Heart left ventricle (tissue), 13 donors: Measurements from ENCODE around the gene CPA5.

Source experiments
- POLR2A ChIP-seq, 2 donors: fragments of 450-650 bp; IDR thresholded peaks; one replicate each; pipeline ENCODE4 v1.6.1; 2017; ENCODE audit warnings: antibody characterized with exemption in 2 of 2, mild to moderate bottlenecking in 2 of 2, moderate library complexity in 2 of 2
- TF ChIP-seq, protein P1 (sequence below), 12 donors: fragments of 200-600 bp; sonication (generic) in 4 of 12; IDR thresholded peaks; one replicate each; pipeline versions ENCODE4 v1.5.0 to v1.8.0; 2018 to 2022; ENCODE audit warnings: antibody characterized with exemption in 12 of 12, mild to moderate bottlenecking in 5 of 12
- donor health status: ischemic (EF 13 %, LVEDD 7.1; RV severe dilation, severe dysfunction).
- donor health status: DM: no; HTN: yes; CAD: no.
- donor health status: DM: no; HTN: no; CAD: no.
- donor health status: ischemic (EF 25% LVEDD 6.9; RV normal size, moderate dysfunction).
- donor health status: ischemic (EF 25% LVEDD 5.7; RV mildly dilated, moderate dysfunction).
- donor health status: ischemic (EF 35%, LVEDD 5.7; RV mildly dilated, moderate dysfunction).
- donor health status: nonischemic (EF 11% LVEDD 7.7; RV severe dilation, severe dysfunction).
- donor health status: DM: yes; HTN: yes; CAD: no.
- donor health status: PGD.
- donor health status: ischemic (EF 29% LVEDD 5.4; RV normal size, mild dysfunction).
- donor health status: nonischemic (EF 23%, LVEDD 6.1; RV moderate dilation, normal function).

DNA sequence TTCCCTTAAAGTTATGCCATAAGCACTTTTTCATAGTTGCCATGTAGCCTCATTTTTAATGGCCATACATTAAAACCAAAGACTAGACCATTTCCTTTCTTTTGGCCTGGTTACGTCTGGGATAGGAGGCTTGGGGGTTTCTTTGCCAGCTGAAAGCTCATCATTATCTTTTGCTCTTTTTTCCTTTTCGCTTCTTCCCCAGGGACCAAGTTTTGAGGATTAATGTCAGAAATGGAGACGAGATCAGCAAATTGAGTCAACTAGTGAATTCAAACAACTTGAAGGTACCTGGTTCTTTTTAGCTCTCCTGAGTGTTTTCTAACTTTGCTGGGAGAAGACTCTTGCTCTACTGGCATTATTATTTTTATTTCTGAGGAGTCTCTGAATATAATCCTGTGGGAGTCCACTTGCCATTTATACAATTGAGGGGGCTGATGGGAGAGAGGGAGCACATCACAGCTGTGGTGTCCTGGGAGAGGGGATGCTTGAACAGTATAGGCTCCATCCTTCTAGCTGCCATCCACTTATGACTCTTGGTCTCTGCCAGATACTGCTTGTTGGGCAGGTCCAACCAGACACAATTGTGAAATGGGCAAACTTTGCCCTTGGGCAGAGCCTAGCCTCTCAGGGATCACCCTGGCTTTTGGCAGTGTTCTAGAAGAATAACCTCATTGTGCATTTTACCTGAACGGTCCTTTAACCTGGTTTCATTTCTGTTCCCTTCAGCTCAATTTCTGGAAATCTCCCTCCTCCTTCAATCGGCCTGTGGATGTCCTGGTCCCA lies 45.9 kb upstream of the CPA5 start:
- TF ChIP-seq, protein P1, sequence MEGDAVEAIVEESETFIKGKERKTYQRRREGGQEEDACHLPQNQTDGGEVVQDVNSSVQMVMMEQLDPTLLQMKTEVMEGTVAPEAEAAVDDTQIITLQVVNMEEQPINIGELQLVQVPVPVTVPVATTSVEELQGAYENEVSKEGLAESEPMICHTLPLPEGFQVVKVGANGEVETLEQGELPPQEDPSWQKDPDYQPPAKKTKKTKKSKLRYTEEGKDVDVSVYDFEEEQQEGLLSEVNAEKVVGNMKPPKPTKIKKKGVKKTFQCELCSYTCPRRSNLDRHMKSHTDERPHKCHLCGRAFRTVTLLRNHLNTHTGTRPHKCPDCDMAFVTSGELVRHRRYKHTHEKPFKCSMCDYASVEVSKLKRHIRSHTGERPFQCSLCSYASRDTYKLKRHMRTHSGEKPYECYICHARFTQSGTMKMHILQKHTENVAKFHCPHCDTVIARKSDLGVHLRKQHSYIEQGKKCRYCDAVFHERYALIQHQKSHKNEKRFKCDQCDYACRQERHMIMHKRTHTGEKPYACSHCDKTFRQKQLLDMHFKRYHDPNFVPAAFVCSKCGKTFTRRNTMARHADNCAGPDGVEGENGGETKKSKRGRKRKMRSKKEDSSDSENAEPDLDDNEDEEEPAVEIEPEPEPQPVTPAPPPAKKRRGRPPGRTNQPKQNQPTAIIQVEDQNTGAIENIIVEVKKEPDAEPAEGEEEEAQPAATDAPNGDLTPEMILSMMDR (IDR thresholded peaks at IDR 0.05), result no peak
- no peak for TF ChIP-seq POLR2A (IDR thresholded peaks at IDR 0.05)
